M059J (cell line): ENCODE results near the gene KCTD19. TPM values are rescaled to one million over a fixed set of nuclear protein-coding genes. Genes with fewer than 3 reads are reported as not detected.
A peak's percentile ranks its signal among the peaks of the same experiment; 100 is the strongest.
"Not testable (repeated sequence)": the region's sequence is repeated elsewhere in the genome, so short reads cannot be mapped to it uniquely, and the experiment has no call there.

Experiments used
- DNase-seq: peaks from one replicate; pipeline ENCODE4 v3.0.0-alpha.2; 2012; ENCODE audit warnings: low read depth
- total RNA-seq: library from RNA; depleted of rRNA; stranded (reverse); fragments of >200 nt; shearing (Covaris generic); gene quantifications from 2 replicates; pipeline ENCODE4 v1.2.3, GENCODE V29; 2014; rRNA removed

Gene KCTD19
- total RNA-seq: 0.84 and 1.6 TPM in 2 replicates

GRCh38 chr16:67326472-67327309 lies at the start of gene KCTD19, which contains the start of gene LRRC36:
KCTD19 (minus strand) TSS chr16:67326741; CDS start chr16:67326707, 34 bp downstream.
LRRC36 (plus strand) TSS chr16:67326815; CDS start chr16:67326863, 48 bp downstream.
- DNase-seq: peak; percentile 55

GRCh38 chr16:67376012-67376411 lies 49.5 kb upstream of the KCTD19 start:
- not testable (repeated sequence) for DNase-seq

GRCh38 chr16:67372664-67373063 lies 46.1 kb upstream of the KCTD19 start:
- DNase-seq: peak; percentile 21

GRCh38 chr16:67370661-67371060 lies 44.1 kb upstream of the KCTD19 start:
- no peak for DNase-seq

GRCh38 chr16:67364600-67365235 lies 38.2 kb upstream of the KCTD19 start:
- no peak for DNase-seq

GRCh38 chr16:67361038-67361437 lies 34.5 kb upstream of the KCTD19 start:
- DNase-seq: no peak

- not testable (repeated sequence) for DNase-seq
Measured at GRCh38 chr16:67359540-67360269, 33.2 kb upstream of the KCTD19 start.

- DNase-seq: no peak
Measured at GRCh38 chr16:67357561-67357960, 31.0 kb upstream of the KCTD19 start.

GRCh38 chr16:67356396-67356795 lies 29.9 kb upstream of the KCTD19 start:
- no peak for DNase-seq

- not testable (repeated sequence) for DNase-seq
Measured at GRCh38 chr16:67352463-67352862, 25.9 kb upstream of the KCTD19 start.

- DNase-seq: no peak
Measured at GRCh38 chr16:67350324-67350723, 23.8 kb upstream of the KCTD19 start.

GRCh38 chr16:67349172-67349571 lies 22.6 kb upstream of the KCTD19 start:
- peak; percentile 37 for DNase-seq

- no peak for DNase-seq
Measured at GRCh38 chr16:67346341-67346740, 19.8 kb upstream of the KCTD19 start.

- no peak for DNase-seq
Measured at GRCh38 chr16:67345401-67345800, 18.9 kb upstream of the KCTD19 start.

- no peak for DNase-seq
Measured at GRCh38 chr16:67342616-67343015, 16.1 kb upstream of the KCTD19 start.

GRCh38 chr16:67341250-67341649 lies 14.7 kb upstream of the KCTD19 start:
- no peak for DNase-seq

GRCh38 chr16:67339453-67339852 lies 12.9 kb upstream of the KCTD19 start:
- DNase-seq: peak; percentile 39

GRCh38 chr16:67336648-67337047 lies 10.1 kb upstream of the KCTD19 start:
- peak; percentile 55 for DNase-seq

- no peak for DNase-seq
Measured at GRCh38 chr16:67336116-67336515, 9.6 kb upstream of the KCTD19 start.

GRCh38 chr16:67333315-67333714 lies 6.8 kb upstream of the KCTD19 start:
- no peak for DNase-seq

- DNase-seq: peak; percentile 50
Measured at GRCh38 chr16:67329901-67330300, 3.4 kb upstream of the KCTD19 start.

GRCh38 chr16:67327743-67328142 lies 1.2 kb upstream of the KCTD19 start:
- DNase-seq: no peak
